OCI-LY7 (cell line): ENCODE measurements around the gene STUM.

Experiments
- EZH2phosphoT487 ChIP-seq: fragments of 200-600 bp; sonication (generic); IDR thresholded peaks from 2 replicates; pipeline ENCODE4 v1.6.1; 2018; ENCODE audit warnings: low read depth, borderline replicate concordance, mild to moderate bottlenecking, mixed run types, antibody characterized with exemption, low read length, moderate library complexity, mixed read lengths
- TF ChIP-seq, protein P1 (sequence below): fragments of 200-600 bp; sonication (generic); conservative IDR thresholded peaks from 2 replicates; pipeline ENCODE4 v1.5.1; 2014; ENCODE audit warnings: mild to moderate bottlenecking, antibody characterized with exemption, low read length, moderate library complexity, mixed read lengths

DNA sequence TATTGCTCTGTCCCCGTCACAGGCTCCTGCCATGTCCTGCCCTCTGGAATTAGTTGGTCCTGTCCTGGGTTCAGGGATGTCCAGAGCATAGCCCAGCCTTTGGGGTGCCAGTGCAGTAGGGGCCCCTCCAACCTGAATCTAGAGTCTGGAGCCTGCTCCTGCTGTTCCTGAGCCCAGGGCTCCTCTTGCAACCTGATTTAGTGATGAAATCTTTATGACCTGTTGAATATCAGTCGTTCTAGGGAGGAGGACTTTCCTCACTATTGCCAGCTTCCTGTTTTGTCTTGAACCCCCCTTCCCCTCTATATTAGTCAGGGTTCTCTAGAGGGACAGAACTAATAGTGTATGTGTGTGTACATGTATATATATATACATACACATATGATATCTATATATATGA lies 42.5 kb upstream of the STUM start:
- TF ChIP-seq, protein P1, sequence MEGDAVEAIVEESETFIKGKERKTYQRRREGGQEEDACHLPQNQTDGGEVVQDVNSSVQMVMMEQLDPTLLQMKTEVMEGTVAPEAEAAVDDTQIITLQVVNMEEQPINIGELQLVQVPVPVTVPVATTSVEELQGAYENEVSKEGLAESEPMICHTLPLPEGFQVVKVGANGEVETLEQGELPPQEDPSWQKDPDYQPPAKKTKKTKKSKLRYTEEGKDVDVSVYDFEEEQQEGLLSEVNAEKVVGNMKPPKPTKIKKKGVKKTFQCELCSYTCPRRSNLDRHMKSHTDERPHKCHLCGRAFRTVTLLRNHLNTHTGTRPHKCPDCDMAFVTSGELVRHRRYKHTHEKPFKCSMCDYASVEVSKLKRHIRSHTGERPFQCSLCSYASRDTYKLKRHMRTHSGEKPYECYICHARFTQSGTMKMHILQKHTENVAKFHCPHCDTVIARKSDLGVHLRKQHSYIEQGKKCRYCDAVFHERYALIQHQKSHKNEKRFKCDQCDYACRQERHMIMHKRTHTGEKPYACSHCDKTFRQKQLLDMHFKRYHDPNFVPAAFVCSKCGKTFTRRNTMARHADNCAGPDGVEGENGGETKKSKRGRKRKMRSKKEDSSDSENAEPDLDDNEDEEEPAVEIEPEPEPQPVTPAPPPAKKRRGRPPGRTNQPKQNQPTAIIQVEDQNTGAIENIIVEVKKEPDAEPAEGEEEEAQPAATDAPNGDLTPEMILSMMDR, result no peak
- TF ChIP-seq EZH2phosphoT487, result no peak
